Measurements from ENCODE around the gene SGCA. TPM values are rescaled to one million over a fixed set of nuclear protein-coding genes. Genes with fewer than 3 reads are reported as not detected.

The SGCA gene
- total and polyA plus RNA-seq, 4 donors, result 0.31 to 1.3 (median 1.2) TPM; not detected in 1

DNA sequence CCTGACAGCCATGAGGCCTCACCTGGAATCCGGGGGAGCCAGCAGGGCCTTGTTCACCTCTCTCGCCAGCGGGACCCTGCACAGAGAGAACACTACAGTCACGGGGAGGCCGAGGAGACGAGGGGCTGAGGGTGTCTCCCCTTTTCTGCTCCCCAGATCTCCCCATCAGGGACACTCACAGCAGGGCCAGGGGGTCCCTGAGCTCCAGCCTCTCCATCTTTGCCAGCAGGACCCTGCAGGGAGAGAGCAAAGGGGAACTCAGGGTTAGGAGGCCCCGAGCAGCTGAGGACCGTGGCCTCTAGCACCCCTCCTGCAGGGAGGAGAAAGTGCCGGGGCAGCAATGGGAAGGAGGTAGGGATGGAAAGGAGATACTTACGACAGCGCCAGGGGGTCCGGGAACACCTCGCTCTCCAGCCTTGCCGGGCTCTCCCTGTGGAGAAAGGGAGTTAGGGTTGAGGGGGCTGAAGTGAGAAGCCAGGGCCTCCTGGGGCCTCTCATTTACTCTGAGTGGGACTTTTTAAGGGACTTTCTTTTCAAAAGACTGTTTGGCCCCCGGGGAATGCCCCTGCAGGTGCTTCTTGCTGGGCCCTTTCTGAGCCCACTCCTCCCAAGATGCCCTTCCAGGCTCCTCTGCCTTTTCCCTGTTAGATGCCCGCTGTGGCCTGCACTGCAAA is 26.9 kb downstream of the SGCA start:
- H3K27me3 ChIP-seq (ENCODE audit: control insufficient read depth in 4 of 4, insufficient read depth in 4 of 4, low read length in 3 of 4), result no peaks in the 10 kb centered on the region
- peaks cover 0 to 2% (median 0%) of the 10 kb centered on the region in 4 donors for H3K36me3 ChIP-seq (ENCODE audit: control insufficient read depth in 4 of 4, insufficient read depth in 3 of 4, low read depth in 1 of 4, low read length in 3 of 4)
- WGBS, result 90% methylated on average over 16 of the region's 16 CpGs
- no peaks in the 10 kb centered on the region for H3K9me3 ChIP-seq (ENCODE audit: control insufficient read depth in 4 of 4, low read length in 3 of 4)
- TF ChIP-seq JUND (IDR thresholded peaks at IDR 0.05) (no peak), HNF4A (conservative IDR thresholded peaks at IDR 0.05) (no peak), GABPA (IDR thresholded peaks at IDR 0.05 in 1 of 2, conservative IDR thresholded peaks at IDR 0.05 in 1 of 2) (no peak), RAD21 (IDR thresholded peaks at IDR 0.05) (no peak), RXRA (IDR thresholded peaks at IDR 0.05) (no peak), FOXA1 (IDR thresholded peaks at IDR 0.05) (no peak), HNF4G (IDR thresholded peaks at IDR 0.05) (no peak), SP1 (IDR thresholded peaks at IDR 0.05) (no peak), NR2F2 (IDR thresholded peaks at IDR 0.05) (no peak), TAF1 (conservative IDR thresholded peaks at IDR 0.05) (no peak)
- TF ChIP-seq, protein P1, sequence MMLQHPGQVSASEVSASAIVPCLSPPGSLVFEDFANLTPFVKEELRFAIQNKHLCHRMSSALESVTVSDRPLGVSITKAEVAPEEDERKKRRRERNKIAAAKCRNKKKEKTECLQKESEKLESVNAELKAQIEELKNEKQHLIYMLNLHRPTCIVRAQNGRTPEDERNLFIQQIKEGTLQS (IDR thresholded peaks at IDR 0.05), result no peak
- TF ChIP-seq, protein P2, sequence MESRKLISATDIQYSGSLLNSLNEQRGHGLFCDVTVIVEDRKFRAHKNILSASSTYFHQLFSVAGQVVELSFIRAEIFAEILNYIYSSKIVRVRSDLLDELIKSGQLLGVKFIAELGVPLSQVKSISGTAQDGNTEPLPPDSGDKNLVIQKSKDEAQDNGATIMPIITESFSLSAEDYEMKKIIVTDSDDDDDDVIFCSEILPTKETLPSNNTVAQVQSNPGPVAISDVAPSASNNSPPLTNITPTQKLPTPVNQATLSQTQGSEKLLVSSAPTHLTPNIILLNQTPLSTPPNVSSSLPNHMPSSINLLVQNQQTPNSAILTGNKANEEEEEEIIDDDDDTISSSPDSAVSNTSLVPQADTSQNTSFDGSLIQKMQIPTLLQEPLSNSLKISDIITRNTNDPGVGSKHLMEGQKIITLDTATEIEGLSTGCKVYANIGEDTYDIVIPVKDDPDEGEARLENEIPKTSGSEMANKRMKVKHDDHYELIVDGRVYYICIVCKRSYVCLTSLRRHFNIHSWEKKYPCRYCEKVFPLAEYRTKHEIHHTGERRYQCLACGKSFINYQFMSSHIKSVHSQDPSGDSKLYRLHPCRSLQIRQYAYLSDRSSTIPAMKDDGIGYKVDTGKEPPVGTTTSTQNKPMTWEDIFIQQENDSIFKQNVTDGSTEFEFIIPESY (IDR thresholded peaks at IDR 0.05), result no peak
- TF ChIP-seq, protein P3, sequence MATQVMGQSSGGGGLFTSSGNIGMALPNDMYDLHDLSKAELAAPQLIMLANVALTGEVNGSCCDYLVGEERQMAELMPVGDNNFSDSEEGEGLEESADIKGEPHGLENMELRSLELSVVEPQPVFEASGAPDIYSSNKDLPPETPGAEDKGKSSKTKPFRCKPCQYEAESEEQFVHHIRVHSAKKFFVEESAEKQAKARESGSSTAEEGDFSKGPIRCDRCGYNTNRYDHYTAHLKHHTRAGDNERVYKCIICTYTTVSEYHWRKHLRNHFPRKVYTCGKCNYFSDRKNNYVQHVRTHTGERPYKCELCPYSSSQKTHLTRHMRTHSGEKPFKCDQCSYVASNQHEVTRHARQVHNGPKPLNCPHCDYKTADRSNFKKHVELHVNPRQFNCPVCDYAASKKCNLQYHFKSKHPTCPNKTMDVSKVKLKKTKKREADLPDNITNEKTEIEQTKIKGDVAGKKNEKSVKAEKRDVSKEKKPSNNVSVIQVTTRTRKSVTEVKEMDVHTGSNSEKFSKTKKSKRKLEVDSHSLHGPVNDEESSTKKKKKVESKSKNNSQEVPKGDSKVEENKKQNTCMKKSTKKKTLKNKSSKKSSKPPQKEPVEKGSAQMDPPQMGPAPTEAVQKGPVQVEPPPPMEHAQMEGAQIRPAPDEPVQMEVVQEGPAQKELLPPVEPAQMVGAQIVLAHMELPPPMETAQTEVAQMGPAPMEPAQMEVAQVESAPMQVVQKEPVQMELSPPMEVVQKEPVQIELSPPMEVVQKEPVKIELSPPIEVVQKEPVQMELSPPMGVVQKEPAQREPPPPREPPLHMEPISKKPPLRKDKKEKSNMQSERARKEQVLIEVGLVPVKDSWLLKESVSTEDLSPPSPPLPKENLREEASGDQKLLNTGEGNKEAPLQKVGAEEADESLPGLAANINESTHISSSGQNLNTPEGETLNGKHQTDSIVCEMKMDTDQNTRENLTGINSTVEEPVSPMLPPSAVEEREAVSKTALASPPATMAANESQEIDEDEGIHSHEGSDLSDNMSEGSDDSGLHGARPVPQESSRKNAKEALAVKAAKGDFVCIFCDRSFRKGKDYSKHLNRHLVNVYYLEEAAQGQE (IDR thresholded peaks at IDR 0.05), result no peak
- TF ChIP-seq, protein P4, sequence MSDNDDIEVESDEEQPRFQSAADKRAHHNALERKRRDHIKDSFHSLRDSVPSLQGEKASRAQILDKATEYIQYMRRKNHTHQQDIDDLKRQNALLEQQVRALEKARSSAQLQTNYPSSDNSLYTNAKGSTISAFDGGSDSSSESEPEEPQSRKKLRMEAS (IDR thresholded peaks at IDR 0.05), result no peak
- TF ChIP-seq, protein P5, sequence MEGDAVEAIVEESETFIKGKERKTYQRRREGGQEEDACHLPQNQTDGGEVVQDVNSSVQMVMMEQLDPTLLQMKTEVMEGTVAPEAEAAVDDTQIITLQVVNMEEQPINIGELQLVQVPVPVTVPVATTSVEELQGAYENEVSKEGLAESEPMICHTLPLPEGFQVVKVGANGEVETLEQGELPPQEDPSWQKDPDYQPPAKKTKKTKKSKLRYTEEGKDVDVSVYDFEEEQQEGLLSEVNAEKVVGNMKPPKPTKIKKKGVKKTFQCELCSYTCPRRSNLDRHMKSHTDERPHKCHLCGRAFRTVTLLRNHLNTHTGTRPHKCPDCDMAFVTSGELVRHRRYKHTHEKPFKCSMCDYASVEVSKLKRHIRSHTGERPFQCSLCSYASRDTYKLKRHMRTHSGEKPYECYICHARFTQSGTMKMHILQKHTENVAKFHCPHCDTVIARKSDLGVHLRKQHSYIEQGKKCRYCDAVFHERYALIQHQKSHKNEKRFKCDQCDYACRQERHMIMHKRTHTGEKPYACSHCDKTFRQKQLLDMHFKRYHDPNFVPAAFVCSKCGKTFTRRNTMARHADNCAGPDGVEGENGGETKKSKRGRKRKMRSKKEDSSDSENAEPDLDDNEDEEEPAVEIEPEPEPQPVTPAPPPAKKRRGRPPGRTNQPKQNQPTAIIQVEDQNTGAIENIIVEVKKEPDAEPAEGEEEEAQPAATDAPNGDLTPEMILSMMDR (IDR thresholded peaks at IDR 0.05; ENCODE audit: low read depth, low read length, missing input control), result no peak
- no peak overlapping the region for H3K9ac ChIP-seq (ENCODE audit: low read depth in 1 of 2, low read length in 2 of 2)
- H3K27ac ChIP-seq (ENCODE audit: low read depth in 1 of 2, low read length in 2 of 2), result no peak overlapping the region
- no peak overlapping the region for H3K4me3 ChIP-seq (ENCODE audit: low read depth in 1 of 3, low read length in 3 of 3)
- no peaks in the 10 kb centered on the region for H3K4me1 ChIP-seq (ENCODE audit: control insufficient read depth in 4 of 4, insufficient read depth in 4 of 4, low read length in 3 of 4)
- DNase-seq (ENCODE audit: low spot score), result no peak

Measured in liver (tissue), 9 donors.